Activated naive CD4-positive, alpha-beta T cell treated with anti-CD3 and anti-CD28 coated beads, Interleukin-2, amount 50 U/mL, for 72 hours (primary cell): ENCODE measurements around the gene KRTAP25-1. TPM values are rescaled to one million over a fixed set of nuclear protein-coding genes. Genes with fewer than 3 reads are reported as not detected.

ENCODE experiments used
- ATAC-seq, 2 donors: fragments of 150-1000 bp; cut with Tn5 transposase; 2 replicates each; pipeline ENCODE4 v1.10.0; 2021; ENCODE audit warnings: mild to moderate bottlenecking in 2 of 2, moderate library complexity in 2 of 2
- DNase-seq, 2 donors: peaks; one replicate each; pipeline ENCODE4 v3.0.0; 2021 to 2022; ENCODE audit warnings: low spot score in 2 of 2
- H3K27ac Mint-ChIP-seq, 2 donors: one replicate each; pipeline ENCODE4 v1.8.0; 2022; ENCODE audit warnings: mild to moderate bottlenecking in 2 of 2, mixed read lengths in 2 of 2
- H3K36me3 Mint-ChIP-seq, 2 donors: one replicate each; pipeline ENCODE4 v1.8.0; 2022; ENCODE audit warnings: mixed read lengths in 2 of 2
- H3K9me3 Mint-ChIP-seq, 2 donors: one replicate each; pipeline ENCODE4 v1.8.0; 2022; ENCODE audit warnings: mixed read lengths in 2 of 2
- total RNA-seq, 2 donors: library from RNA; stranded (reverse); gene quantifications; one replicate each; pipeline ENCODE4 v1.2.3, GENCODE V29; 2022

KRTAP25-1 gene, protein sequence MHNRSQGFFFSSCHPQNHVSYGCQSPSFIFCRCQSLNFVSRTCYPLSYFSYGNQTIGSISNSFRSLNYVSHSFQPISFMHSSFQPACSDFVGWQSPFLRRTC
- not detected for total RNA-seq

DNA sequence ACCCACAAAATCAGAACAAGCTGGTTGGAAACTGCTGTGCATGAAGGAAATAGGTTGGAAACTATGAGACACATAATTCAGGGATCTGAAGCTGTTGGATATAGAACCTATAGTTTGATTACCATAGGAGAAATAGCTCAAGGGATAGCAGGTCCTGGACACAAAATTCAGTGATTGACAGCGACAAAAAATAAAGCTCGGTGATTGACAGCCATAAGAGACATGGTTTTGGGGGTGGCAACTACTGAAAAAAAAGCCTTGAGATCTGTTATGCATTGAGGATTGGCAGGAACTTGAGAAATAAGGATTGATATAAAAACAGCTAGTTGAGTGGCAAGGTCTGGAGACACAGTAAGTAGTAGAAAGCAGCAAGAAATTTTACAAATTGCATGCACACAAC lies at the start of gene KRTAP25-1:
Gene KRTAP25-1, minus strand, starts transcription at position 300 of the 400 bp plus-strand sequence. Its CDS starts 24 bp downstream, at position 276.
- DNase-seq: no peak
- Mint-ChIP-seq H3K36me3 (no peaks in the 10 kb centered on the region), H3K27ac (no peak within 1 kb of the TSS), H3K9me3 (no peaks in the 10 kb centered on the region)
- ATAC-seq: no peak

DNA sequence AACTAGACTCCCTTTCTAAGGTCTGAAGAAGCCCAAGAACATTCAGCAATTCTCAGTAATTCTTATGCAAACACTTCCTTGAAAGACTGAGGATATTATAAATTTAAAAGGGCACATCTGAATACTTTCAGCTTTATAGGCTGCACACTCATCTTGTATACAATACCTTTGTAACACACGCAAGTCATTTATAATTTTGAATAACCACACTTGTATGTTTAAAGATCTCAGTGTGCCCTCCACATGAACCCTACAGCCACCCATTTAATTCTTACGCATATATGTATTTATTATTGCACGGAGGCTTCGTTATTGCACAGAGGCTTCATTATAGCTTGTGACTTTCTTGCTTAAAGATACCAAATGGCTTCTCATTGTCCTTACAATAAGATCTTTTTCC lies 49.4 kb upstream of the KRTAP25-1 start:
- Mint-ChIP-seq H3K36me3 (no peaks in the 10 kb centered on the region), H3K9me3 (no peaks in the 10 kb centered on the region), H3K27ac (no peak overlapping the region)
- no peak for ATAC-seq
- no peak for DNase-seq

DNA sequence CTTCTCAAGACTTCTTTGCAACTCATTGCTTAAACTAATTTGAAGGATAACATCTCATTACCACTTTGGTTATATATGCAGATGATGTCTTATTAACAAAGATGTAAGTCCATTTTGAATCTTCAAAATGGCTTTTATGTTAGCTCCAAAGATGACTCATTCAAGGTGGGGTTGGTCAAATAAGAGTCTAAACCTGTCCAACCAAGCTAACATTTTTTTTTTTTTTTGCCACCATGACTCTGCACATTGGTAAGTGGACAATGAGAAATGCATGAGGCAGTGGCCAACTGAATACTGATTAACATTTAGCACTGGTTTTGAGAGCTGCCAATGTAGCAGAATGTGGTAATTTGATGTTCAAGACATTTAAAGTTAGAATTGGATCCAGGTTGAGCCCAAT lies 48.5 kb upstream of the KRTAP25-1 start:
- DNase-seq (no peak), ATAC-seq (no peak)
- Mint-ChIP-seq H3K9me3 (no peaks in the 10 kb centered on the region), H3K27ac (no peak overlapping the region), H3K36me3 (no peaks in the 10 kb centered on the region)

DNA sequence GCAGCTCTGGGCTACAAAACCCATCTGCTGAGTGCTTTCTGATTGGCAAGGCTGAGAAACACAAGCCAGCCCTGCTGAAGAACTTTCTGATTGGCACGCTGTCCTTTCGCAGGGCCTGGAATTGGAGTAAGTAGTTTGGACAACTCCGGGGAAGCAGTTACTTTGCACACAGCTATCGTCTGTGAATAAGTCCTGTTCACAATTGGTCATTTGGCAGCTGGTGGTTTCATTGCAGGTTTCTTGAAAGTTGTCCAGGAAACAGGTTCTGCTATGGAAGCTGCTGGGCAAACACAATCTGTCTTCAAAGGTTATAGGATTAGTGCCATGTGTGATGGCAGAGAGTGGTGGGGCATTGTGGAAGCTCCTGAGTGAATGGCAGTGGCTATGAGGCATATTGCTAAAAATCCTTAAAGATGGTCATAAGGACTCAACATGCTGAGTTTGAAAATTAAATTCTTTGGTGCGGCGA lies 48.0 kb upstream of the KRTAP25-1 start, which contains the start of gene KRTAP27-1:
Gene KRTAP27-1, minus strand, starts transcription at position 419 of the 469 bp plus-strand sequence. Its CDS starts 26 bp downstream, at position 393.
- ATAC-seq: no peak
- Mint-ChIP-seq H3K9me3 (no peaks in the 10 kb centered on the region), H3K36me3 (no peaks in the 10 kb centered on the region), H3K27ac (no peak within 1 kb of the TSS)
- DNase-seq: no peak

DNA sequence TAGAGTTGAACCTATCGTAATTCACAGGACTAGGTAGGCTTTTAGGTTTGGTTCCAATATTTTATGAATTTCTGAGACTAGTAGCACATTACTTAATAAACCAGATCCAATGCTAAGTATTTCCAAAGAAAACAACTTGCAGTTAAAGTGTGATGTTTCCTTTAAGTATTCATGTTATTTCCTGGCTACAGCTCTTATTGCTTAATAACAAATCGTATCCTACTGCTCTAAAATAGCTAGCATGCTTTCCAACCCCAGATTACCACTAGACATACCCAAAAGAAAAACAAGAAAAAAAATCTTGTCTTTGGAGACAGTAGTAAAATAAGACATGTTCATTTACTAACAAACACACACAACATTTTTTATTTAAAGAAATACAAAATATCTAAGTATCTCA lies 47.3 kb upstream of the KRTAP25-1 start:
- H3K27ac Mint-ChIP-seq: no peak overlapping the region
- no peak for DNase-seq
- H3K9me3 Mint-ChIP-seq: no peaks in the 10 kb centered on the region
- no peak for ATAC-seq
- no peaks in the 10 kb centered on the region for H3K36me3 Mint-ChIP-seq

DNA sequence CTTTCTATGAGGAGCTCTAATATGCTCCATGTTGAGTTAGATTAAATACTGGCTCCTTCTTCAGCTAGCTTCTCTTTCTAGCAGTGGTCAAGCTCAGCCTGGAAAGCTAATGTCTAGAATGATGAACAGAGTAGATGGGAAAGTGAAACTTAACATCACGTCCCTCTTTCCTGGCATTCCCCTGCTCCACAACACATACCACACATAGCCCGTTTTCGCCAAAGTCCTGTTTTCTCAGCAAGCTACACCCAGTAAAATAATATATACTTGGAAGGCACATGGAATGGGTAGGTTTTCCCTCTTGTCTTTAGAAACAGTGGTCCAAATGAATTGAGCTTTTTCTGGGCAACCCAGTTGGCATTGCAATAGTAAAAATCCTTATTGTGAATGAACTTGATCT lies 44.4 kb upstream of the KRTAP25-1 start:
- H3K36me3 Mint-ChIP-seq: no peaks in the 10 kb centered on the region
- H3K27ac Mint-ChIP-seq: no peak overlapping the region
- H3K9me3 Mint-ChIP-seq: no peaks in the 10 kb centered on the region
- DNase-seq: no peak
- no peak for ATAC-seq

DNA sequence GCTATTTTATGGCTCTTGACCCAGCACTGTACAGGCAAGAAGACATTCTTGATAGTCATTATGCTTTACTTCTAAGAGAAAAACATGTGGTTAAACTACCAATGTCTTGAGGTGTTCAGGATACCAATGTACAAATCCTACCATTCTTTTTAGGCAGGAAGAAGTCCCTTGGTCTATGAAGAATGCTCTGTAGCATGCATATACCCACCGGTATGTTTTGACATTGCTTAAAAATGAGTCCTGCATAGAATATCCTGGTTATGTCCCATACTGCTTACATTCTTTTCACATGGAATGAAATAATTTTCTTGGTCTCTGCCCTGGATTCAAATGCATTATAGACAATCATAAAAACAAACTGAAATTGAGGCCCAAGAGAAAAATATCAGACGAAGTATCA lies 43.4 kb upstream of the KRTAP25-1 start:
- H3K27ac Mint-ChIP-seq: no peak overlapping the region
- ATAC-seq (no peak), DNase-seq (no peak)
- no peaks in the 10 kb centered on the region for H3K36me3 Mint-ChIP-seq
- H3K9me3 Mint-ChIP-seq: no peaks in the 10 kb centered on the region

DNA sequence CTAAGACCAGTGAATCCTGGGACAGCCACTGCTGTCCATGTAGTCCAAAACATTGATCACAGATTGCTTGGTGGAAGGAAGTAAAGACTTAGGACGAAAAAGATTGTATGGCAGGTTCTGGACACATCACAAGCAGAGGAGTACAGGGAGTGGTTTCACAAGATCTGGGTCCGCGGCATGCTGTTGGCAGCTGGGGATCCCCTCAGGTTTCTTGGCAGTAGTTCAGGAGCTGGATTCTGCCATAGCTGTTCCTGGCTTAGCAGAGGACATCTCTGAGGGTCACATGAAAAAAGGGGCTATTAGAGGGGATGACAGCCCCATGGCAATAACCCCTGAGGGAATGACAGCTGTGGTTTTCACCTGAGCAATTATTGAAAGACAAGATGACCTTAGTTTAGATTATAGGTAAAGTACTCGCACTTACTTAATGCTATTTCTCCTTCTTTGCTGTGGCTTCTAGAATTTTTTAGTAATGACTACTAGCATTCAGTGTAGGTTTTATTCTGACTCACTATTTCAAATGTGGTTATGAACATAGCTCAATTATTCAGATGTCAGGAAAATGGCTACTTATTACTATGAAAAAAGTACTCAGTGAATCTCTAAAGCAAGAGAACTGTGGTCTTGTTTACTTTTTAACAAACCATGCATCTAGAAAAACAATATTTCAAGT lies 40.0 kb upstream of the KRTAP25-1 start:
- H3K27ac Mint-ChIP-seq: no peak overlapping the region
- H3K36me3 Mint-ChIP-seq: no peaks in the 10 kb centered on the region
- ATAC-seq (peak in 1 of 2 donors; percentile 64), DNase-seq (no peak)
- no peaks in the 10 kb centered on the region for H3K9me3 Mint-ChIP-seq

DNA sequence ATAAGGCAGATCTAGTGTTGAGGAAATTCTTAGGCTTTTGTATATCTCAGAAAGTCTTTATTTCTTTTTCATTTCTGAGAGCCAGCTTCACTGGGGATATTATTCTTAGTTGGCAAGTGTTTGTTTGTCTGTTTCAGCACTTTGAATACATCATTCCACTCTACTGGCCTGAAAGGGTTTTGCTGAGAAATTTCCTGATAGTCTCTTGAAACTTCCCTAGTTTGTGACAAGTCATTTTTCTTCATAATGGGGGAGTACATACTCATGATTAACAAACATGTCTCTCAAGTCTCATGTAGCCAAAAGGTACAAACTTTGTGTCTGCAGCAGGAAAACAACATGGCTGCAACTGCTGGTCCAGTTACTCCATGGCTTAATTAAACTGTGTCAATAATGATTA lies 37.1 kb upstream of the KRTAP25-1 start:
- DNase-seq: no peak
- H3K9me3 Mint-ChIP-seq: no peaks in the 10 kb centered on the region
- no peaks in the 10 kb centered on the region for H3K36me3 Mint-ChIP-seq
- no peak for ATAC-seq
- no peak overlapping the region for H3K27ac Mint-ChIP-seq

DNA sequence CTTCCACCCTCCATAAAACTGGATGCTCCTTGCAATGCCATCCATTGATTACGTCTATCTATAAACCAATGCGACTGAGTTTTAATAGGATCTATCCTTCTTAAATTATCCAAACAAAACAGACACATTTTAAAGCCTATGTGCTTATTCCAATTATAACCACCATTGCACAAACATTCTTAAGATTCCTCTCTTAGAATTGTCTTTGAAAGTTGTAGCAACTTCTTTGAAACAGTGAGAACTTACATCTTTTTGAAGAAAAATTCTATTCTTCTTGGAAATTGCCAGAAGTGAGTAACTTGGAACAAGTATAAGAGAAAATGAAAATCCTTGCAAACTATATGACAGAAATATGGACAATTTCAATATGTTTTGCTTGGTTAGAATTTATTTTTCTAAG lies 30.9 kb upstream of the KRTAP25-1 start, which contains the start of gene KRTAP26-1:
Gene KRTAP26-1, minus strand, starts transcription at position 101 of the 400 bp plus-strand sequence. CDS start 280 bp downstream, outside the sequence.
- ATAC-seq: no peak
- Mint-ChIP-seq H3K27ac (no peak within 1 kb of the TSS), H3K36me3 (no peaks in the 10 kb centered on the region), H3K9me3 (no peaks in the 10 kb centered on the region)
- DNase-seq: no peak

DNA sequence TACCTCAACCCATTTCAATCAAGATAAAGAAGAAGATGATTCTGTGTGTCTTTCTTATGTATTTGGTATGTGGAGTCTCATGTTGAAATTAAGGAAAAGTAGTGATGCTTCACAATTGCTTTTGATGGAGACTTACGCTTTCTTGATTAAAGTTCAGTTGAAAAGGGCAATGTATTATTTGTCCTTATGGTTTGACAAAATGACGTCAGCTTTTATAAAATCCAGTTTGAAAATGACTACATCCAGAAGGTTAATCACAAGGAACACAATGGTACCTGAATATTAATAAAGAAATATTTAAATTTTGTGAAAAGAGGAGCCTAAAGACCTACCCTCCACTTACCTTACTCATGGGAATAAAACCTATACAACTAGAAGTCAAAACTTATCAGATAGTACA lies 26.4 kb upstream of the KRTAP25-1 start:
- DNase-seq (no peak), ATAC-seq (no peak)
- Mint-ChIP-seq H3K36me3 (no peaks in the 10 kb centered on the region), H3K27ac (no peak overlapping the region), H3K9me3 (no peaks in the 10 kb centered on the region)

DNA sequence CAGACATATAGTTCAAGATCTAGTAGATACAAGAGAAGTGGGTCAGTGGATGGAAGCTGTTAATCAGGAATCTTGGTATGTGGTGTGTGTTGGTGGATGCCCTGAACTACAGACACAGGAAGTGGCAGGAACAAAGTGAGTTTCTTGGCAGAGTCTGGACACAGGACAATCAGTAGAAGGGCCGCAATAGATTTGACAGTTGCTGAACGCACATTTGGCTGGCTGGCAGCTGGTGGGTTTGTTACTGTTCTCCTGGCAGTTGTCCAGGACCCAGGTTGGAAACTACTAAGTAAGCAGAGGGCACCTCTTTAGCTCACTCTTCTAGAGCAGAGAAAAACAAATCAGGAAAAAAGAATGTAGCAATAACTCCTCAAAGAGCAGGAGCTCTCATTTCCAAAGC lies 17.6 kb upstream of the KRTAP25-1 start:
- H3K36me3 Mint-ChIP-seq: no peaks in the 10 kb centered on the region

DNA sequence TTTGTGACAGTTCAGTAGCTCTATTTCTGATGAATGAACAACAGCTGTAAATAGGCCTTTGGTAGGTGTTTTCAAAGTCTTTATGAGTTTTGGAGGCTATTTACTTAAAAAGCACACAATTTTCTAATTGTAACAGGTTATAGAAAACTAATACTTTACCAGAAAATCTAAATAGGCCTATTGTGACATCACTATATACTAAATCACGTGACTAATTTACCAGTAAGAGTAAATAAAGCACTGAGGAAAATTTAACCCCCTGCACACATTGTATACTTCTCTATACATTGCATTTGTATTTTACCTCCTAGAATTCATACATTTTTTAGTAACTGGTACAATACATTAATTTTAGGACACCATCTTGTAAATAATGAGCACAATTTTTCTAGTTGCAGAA lies 15.8 kb upstream of the KRTAP25-1 start:
- H3K9me3 Mint-ChIP-seq: peaks cover 0 to 6% of the 10 kb centered on the region in 2 donors
- no peak for DNase-seq
- H3K27ac Mint-ChIP-seq: no peak overlapping the region
- H3K36me3 Mint-ChIP-seq: no peaks in the 10 kb centered on the region
- ATAC-seq: no peak

More for the DNA sequence above, 17.6 kb upstream of the KRTAP25-1 start:
- DNase-seq (no peak), ATAC-seq (no peak)
- Mint-ChIP-seq H3K27ac (no peak overlapping the region), H3K9me3 (no peaks in the 10 kb centered on the region)

DNA sequence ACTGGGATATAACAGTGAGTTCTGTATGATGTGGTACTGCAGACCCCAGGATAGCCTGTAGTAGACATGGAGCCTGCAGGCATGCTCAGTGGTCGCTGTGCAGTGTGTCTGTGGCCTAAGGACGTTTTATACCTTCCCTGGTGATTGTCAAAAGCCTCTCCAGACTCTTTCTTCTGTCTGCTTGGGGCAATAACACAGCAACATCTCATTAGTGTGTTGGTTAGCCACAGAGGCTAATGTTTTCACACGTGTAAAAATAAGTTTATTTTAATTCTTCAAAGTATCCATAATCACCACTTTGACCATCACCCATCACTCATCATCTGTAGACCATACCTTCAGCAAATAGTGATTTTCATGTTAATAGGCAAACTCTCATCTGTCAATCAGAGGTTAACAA lies 6.5 kb downstream of the KRTAP25-1 start, which contains the start of gene KRTAP24-1:
Gene KRTAP24-1, minus strand, starts transcription at position 101 of the 400 bp plus-strand sequence. Its CDS starts 18 bp downstream, at position 83.
- H3K9me3 Mint-ChIP-seq: no peaks in the 10 kb centered on the region
- H3K27ac Mint-ChIP-seq: no peak within 1 kb of the TSS
- ATAC-seq (no peak), DNase-seq (no peak)
- no peaks in the 10 kb centered on the region for H3K36me3 Mint-ChIP-seq

DNA sequence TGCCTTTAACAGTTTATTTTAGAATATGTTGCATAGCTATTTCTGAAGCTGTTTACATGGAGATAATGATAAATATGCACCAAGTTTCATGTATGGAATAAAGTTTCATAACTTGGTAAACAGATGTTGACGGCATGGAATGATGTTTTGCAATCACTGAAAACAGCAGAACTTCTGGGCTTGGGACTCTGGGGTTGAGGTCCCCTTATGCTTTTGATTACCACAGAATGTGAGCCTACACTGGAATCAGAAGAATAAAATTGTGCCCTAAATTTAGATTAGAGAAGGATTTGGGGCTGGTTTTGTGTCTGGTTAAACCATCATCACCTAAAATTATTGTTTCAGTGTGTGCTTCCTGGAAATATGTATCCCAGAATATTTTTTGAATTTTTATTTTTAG lies 17.7 kb downstream of the KRTAP25-1 start:
- Mint-ChIP-seq H3K36me3 (no peaks in the 10 kb centered on the region), H3K27ac (no peak overlapping the region), H3K9me3 (peaks cover 0 to 3% of the 10 kb centered on the region in 2 donors)
- DNase-seq: no peak
- no peak for ATAC-seq

DNA sequence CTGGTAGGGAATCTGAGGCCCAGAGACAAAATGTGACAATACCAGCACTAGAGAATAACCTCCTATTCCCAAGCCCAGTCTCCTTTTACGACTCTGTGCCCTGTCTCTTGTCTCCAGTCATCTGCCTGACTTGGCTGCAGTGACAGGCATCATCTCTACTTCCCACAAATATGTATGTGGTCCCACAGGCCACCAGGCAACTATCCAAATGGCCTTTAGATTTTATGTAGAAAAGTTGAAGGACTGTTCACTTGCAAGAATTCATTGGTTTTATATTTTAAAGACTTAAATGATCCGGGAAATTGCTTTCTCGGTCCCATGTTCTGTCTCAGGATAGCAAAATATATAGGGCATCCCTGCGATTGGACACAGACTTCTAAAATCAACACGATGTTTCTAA lies 18.2 kb downstream of the KRTAP25-1 start:
- Mint-ChIP-seq H3K36me3 (no peaks in the 10 kb centered on the region), H3K27ac (no peak overlapping the region), H3K9me3 (peaks cover 0 to 3% of the 10 kb centered on the region in 2 donors)
- ATAC-seq (no peak), DNase-seq (no peak)

DNA sequence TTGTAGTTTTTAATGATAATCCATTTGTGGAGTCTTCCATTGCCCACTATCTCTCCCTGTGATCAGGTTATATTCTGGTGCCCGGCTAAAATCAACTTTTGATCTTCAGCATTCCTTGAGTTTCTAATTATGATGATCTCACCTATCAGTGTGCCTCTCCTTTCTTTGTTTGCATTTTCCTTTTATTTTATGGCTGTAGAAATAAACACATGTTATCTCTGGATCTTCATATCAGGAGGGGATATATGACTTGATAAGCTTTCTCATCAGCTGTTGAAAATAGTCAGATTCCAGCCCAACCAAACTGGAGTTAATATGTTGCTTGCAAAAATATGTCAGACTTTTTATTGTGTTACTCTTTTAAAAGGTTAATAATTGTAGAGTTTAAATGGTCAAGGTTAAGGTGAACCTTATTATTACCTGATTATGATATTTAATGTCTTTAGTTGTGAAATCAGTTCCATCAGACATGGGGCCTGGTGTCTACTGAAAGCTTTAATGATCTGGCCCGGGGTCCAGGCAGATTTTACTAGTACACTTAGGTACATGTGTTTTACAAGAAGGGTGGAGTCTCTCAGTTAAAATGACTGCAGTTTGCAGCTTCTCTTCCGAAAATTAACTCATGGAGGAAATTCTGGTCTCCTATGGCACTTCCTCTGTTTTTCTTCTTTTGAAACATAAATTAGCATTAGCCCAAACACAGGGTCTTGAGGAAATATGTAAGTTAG lies 19.3 kb downstream of the KRTAP25-1 start:
- no peaks in the 10 kb centered on the region for H3K36me3 Mint-ChIP-seq
- ATAC-seq (no peak), DNase-seq (no peak)
- no peak overlapping the region for H3K27ac Mint-ChIP-seq
- H3K9me3 Mint-ChIP-seq: peaks cover 0 to 3% of the 10 kb centered on the region in 2 donors
